ENCODE measurements around the gene SRPX2.
A peak's percentile ranks its signal among the peaks of the same experiment; 100 is the strongest.

The SRPX2 gene

GRCh38 chrX:100643956-100644860, at the start of gene SRPX2:
TSS of gene SRPX2 (plus strand) at chrX:100644199. CDS start at chrX:100646323, 2,124 bp downstream.
- Histone ChIP-seq H3K4me1 (ENCODE audit: control insufficient read depth, low read depth, low read length) (peaks cover 19% of the 10 kb centered on the region), H3K36me3 (ENCODE audit: control insufficient read depth, low read depth, low read length) (no peaks in the 10 kb centered on the region), H3K27me3 (ENCODE audit: control insufficient read depth, insufficient read depth, low read length) (no peaks in the 10 kb centered on the region)

GRCh38 chrX:100596601-100597000, 47.4 kb upstream of the SRPX2 start:
- Histone ChIP-seq H3K9me3 (ENCODE audit: control insufficient read depth, low read depth, low read length) (no peaks in the 10 kb centered on the region), H3K9ac (ENCODE audit: low read length) (peak overlapping the region; percentile 3), H3K4me3 (ENCODE audit: low read length) (no peak overlapping the region), H3K4me1 (ENCODE audit: control insufficient read depth, low read depth, low read length) (peaks cover 44% of the 10 kb centered on the region), H3K27ac (ENCODE audit: low read length) (no peak overlapping the region), H3K36me3 (ENCODE audit: control insufficient read depth, low read depth, low read length) (no peaks in the 10 kb centered on the region), H3K27me3 (ENCODE audit: control insufficient read depth, insufficient read depth, low read length) (no peaks in the 10 kb centered on the region)

More at GRCh38 chrX:100643956-100644860, at the start of gene SRPX2:
- no peak within 1 kb of the TSS for H3K4me3 ChIP-seq (ENCODE audit: low read length)
- no peak within 1 kb of the TSS for H3K9ac ChIP-seq (ENCODE audit: low read length)
- no peaks in the 10 kb centered on the region for H3K9me3 ChIP-seq (ENCODE audit: control insufficient read depth, low read depth, low read length)
- H3K27ac ChIP-seq (ENCODE audit: low read length): no peak within 1 kb of the TSS

- peaks cover 28% of the 10 kb centered on the region for H3K4me1 ChIP-seq (ENCODE audit: control insufficient read depth, low read depth, low read length)
- no peaks in the 10 kb centered on the region for H3K36me3 ChIP-seq (ENCODE audit: control insufficient read depth, low read depth, low read length)
- H3K9me3 ChIP-seq (ENCODE audit: control insufficient read depth, low read depth, low read length): no peaks in the 10 kb centered on the region
- no peak overlapping the region for H3K9ac ChIP-seq (ENCODE audit: low read length)
- H3K27me3 ChIP-seq (ENCODE audit: control insufficient read depth, insufficient read depth, low read length): no peaks in the 10 kb centered on the region
- H3K27ac ChIP-seq (ENCODE audit: low read length): no peak overlapping the region
- H3K4me3 ChIP-seq (ENCODE audit: low read length): no peak overlapping the region
Measured at GRCh38 chrX:100599456-100599855, 44.5 kb upstream of the SRPX2 start.

- Histone ChIP-seq H3K9ac (ENCODE audit: low read length) (no peak overlapping the region), H3K36me3 (ENCODE audit: control insufficient read depth, low read depth, low read length) (no peaks in the 10 kb centered on the region), H3K9me3 (ENCODE audit: control insufficient read depth, low read depth, low read length) (no peaks in the 10 kb centered on the region), H3K4me1 (ENCODE audit: control insufficient read depth, low read depth, low read length) (peaks cover 24% of the 10 kb centered on the region), H3K27ac (ENCODE audit: low read length) (no peak overlapping the region), H3K27me3 (ENCODE audit: control insufficient read depth, insufficient read depth, low read length) (no peaks in the 10 kb centered on the region), H3K4me3 (ENCODE audit: low read length) (no peak overlapping the region)
Measured at GRCh38 chrX:100600340-100600739, 43.7 kb upstream of the SRPX2 start.

GRCh38 chrX:100600758-100601157, 43.2 kb upstream of the SRPX2 start:
- no peak overlapping the region for H3K9ac ChIP-seq (ENCODE audit: low read length)
- H3K36me3 ChIP-seq (ENCODE audit: control insufficient read depth, low read depth, low read length): no peaks in the 10 kb centered on the region
- H3K4me3 ChIP-seq (ENCODE audit: low read length): no peak overlapping the region
- H3K27me3 ChIP-seq (ENCODE audit: control insufficient read depth, insufficient read depth, low read length): no peaks in the 10 kb centered on the region
- H3K4me1 ChIP-seq (ENCODE audit: control insufficient read depth, low read depth, low read length): peaks cover 24% of the 10 kb centered on the region
- H3K27ac ChIP-seq (ENCODE audit: low read length): no peak overlapping the region
- no peaks in the 10 kb centered on the region for H3K9me3 ChIP-seq (ENCODE audit: control insufficient read depth, low read depth, low read length)

GRCh38 chrX:100606753-100607152, 37.2 kb upstream of the SRPX2 start:
- H3K36me3 ChIP-seq (ENCODE audit: control insufficient read depth, low read depth, low read length): no peaks in the 10 kb centered on the region
- no peaks in the 10 kb centered on the region for H3K27me3 ChIP-seq (ENCODE audit: control insufficient read depth, insufficient read depth, low read length)
- no peaks in the 10 kb centered on the region for H3K9me3 ChIP-seq (ENCODE audit: control insufficient read depth, low read depth, low read length)
- H3K4me1 ChIP-seq (ENCODE audit: control insufficient read depth, low read depth, low read length): peaks cover 30% of the 10 kb centered on the region
- H3K4me3 ChIP-seq (ENCODE audit: low read length): no peak overlapping the region
- H3K9ac ChIP-seq (ENCODE audit: low read length): no peak overlapping the region
- H3K27ac ChIP-seq (ENCODE audit: low read length): no peak overlapping the region

GRCh38 chrX:100609591-100609990, 34.4 kb upstream of the SRPX2 start:
- Histone ChIP-seq H3K27me3 (ENCODE audit: control insufficient read depth, insufficient read depth, low read length) (no peaks in the 10 kb centered on the region), H3K27ac (ENCODE audit: low read length) (no peak overlapping the region), H3K36me3 (ENCODE audit: control insufficient read depth, low read depth, low read length) (no peaks in the 10 kb centered on the region), H3K4me3 (ENCODE audit: low read length) (peak overlapping the region; percentile 42), H3K4me1 (ENCODE audit: control insufficient read depth, low read depth, low read length) (peaks cover 32% of the 10 kb centered on the region), H3K9ac (ENCODE audit: low read length) (no peak overlapping the region), H3K9me3 (ENCODE audit: control insufficient read depth, low read depth, low read length) (no peaks in the 10 kb centered on the region)

GRCh38 chrX:100611951-100612350, 32.0 kb upstream of the SRPX2 start:
- Histone ChIP-seq H3K4me1 (ENCODE audit: control insufficient read depth, low read depth, low read length) (peaks cover 36% of the 10 kb centered on the region), H3K9me3 (ENCODE audit: control insufficient read depth, low read depth, low read length) (no peaks in the 10 kb centered on the region), H3K27ac (ENCODE audit: low read length) (no peak overlapping the region), H3K4me3 (ENCODE audit: low read length) (no peak overlapping the region), H3K9ac (ENCODE audit: low read length) (no peak overlapping the region), H3K27me3 (ENCODE audit: control insufficient read depth, insufficient read depth, low read length) (no peaks in the 10 kb centered on the region), H3K36me3 (ENCODE audit: control insufficient read depth, low read depth, low read length) (no peaks in the 10 kb centered on the region)

GRCh38 chrX:100615005-100615404, 29.0 kb upstream of the SRPX2 start:
- peaks cover 19% of the 10 kb centered on the region for H3K4me1 ChIP-seq (ENCODE audit: control insufficient read depth, low read depth, low read length)
- no peak overlapping the region for H3K27ac ChIP-seq (ENCODE audit: low read length)
- no peaks in the 10 kb centered on the region for H3K27me3 ChIP-seq (ENCODE audit: control insufficient read depth, insufficient read depth, low read length)
- H3K9ac ChIP-seq (ENCODE audit: low read length): no peak overlapping the region
- no peaks in the 10 kb centered on the region for H3K36me3 ChIP-seq (ENCODE audit: control insufficient read depth, low read depth, low read length)
- no peak overlapping the region for H3K4me3 ChIP-seq (ENCODE audit: low read length)
- H3K9me3 ChIP-seq (ENCODE audit: control insufficient read depth, low read depth, low read length): no peaks in the 10 kb centered on the region

GRCh38 chrX:100623001-100623400, 21.0 kb upstream of the SRPX2 start:
- Histone ChIP-seq H3K9me3 (ENCODE audit: control insufficient read depth, low read depth, low read length) (no peaks in the 10 kb centered on the region), H3K27me3 (ENCODE audit: control insufficient read depth, insufficient read depth, low read length) (no peaks in the 10 kb centered on the region), H3K27ac (ENCODE audit: low read length) (no peak overlapping the region), H3K4me1 (ENCODE audit: control insufficient read depth, low read depth, low read length) (no peaks in the 10 kb centered on the region), H3K4me3 (ENCODE audit: low read length) (no peak overlapping the region), H3K36me3 (ENCODE audit: control insufficient read depth, low read depth, low read length) (peaks cover 7% of the 10 kb centered on the region), H3K9ac (ENCODE audit: low read length) (no peak overlapping the region)

GRCh38 chrX:100625985-100626491, 18.0 kb upstream of the SRPX2 start:
- H3K27me3 ChIP-seq (ENCODE audit: control insufficient read depth, insufficient read depth, low read length): no peaks in the 10 kb centered on the region

GRCh38 chrX:100635040-100635439, 9.0 kb upstream of the SRPX2 start:
- Histone ChIP-seq H3K4me3 (ENCODE audit: low read length) (peak overlapping the region; percentile 66), H3K9ac (ENCODE audit: low read length) (peak overlapping the region; percentile 85), H3K27me3 (ENCODE audit: control insufficient read depth, insufficient read depth, low read length) (no peaks in the 10 kb centered on the region), H3K9me3 (ENCODE audit: control insufficient read depth, low read depth, low read length) (no peaks in the 10 kb centered on the region), H3K4me1 (ENCODE audit: control insufficient read depth, low read depth, low read length) (peaks cover 17% of the 10 kb centered on the region), H3K27ac (ENCODE audit: low read length) (no peak overlapping the region), H3K36me3 (ENCODE audit: control insufficient read depth, low read depth, low read length) (peaks cover 47% of the 10 kb centered on the region)

More at GRCh38 chrX:100625985-100626491, 18.0 kb upstream of the SRPX2 start:
- Histone ChIP-seq H3K9ac (ENCODE audit: low read length) (no peak overlapping the region), H3K27ac (ENCODE audit: low read length) (no peak overlapping the region), H3K9me3 (ENCODE audit: control insufficient read depth, low read depth, low read length) (no peaks in the 10 kb centered on the region), H3K36me3 (ENCODE audit: control insufficient read depth, low read depth, low read length) (peaks cover 36% of the 10 kb centered on the region), H3K4me1 (ENCODE audit: control insufficient read depth, low read depth, low read length) (no peaks in the 10 kb centered on the region), H3K4me3 (ENCODE audit: low read length) (no peak overlapping the region)

All from iPS-18a (cell line).